Measurements from ENCODE around the gene MRPL44.

Gene MRPL44

GRCh38 chr2:223957092-223957851 is at the start of gene MRPL44:
Gene MRPL44 (plus strand): TSS chr2:223957463. CDS start chr2:223957473, 10 bp downstream.
- DNase-seq: peak; percentile 99

GRCh38 chr2:223908304-223908998 is 48.8 kb upstream of the MRPL44 start:
- no peak for DNase-seq

GRCh38 chr2:223909001-223909741 is 48.1 kb upstream of the MRPL44 start:
- no peak for DNase-seq

GRCh38 chr2:223914324-223914723 is 42.9 kb upstream of the MRPL44 start:
- DNase-seq: no peak

GRCh38 chr2:223915071-223915470 is 42.2 kb upstream of the MRPL44 start:
- no peak for DNase-seq

GRCh38 chr2:223916181-223916920 is 40.9 kb upstream of the MRPL44 start:
- no peak for DNase-seq

GRCh38 chr2:223918671-223919134 is 38.6 kb upstream of the MRPL44 start:
- DNase-seq: no peak

GRCh38 chr2:223920109-223920508 is 37.2 kb upstream of the MRPL44 start:
- no peak for DNase-seq

- no peak for DNase-seq
Observed at GRCh38 chr2:223921204-223921603, 36.1 kb upstream of the MRPL44 start.

GRCh38 chr2:223922308-223922707 is 35.0 kb upstream of the MRPL44 start:
- DNase-seq: no peak

- no peak for DNase-seq
Observed at GRCh38 chr2:223923976-223924375, 33.3 kb upstream of the MRPL44 start.

- DNase-seq: no peak
Observed at GRCh38 chr2:223925106-223925505, 32.2 kb upstream of the MRPL44 start.

GRCh38 chr2:223928113-223929006 is 28.9 kb upstream of the MRPL44 start:
- no peak for DNase-seq

GRCh38 chr2:223929571-223930102 is 27.6 kb upstream of the MRPL44 start:
- DNase-seq: no peak

GRCh38 chr2:223930103-223930976 is 26.9 kb upstream of the MRPL44 start:
- no peak for DNase-seq

GRCh38 chr2:223932816-223933800 is 24.2 kb upstream of the MRPL44 start:
- DNase-seq: no peak

- DNase-seq: no peak
Observed at GRCh38 chr2:223934870-223935269, 22.4 kb upstream of the MRPL44 start.

- no peak for DNase-seq
Observed at GRCh38 chr2:223935459-223936125, 21.7 kb upstream of the MRPL44 start.
